PFSK-1 (cell line): Measurements from ENCODE around the gene FAM9A.

Experiments
- FOXP2 ChIP-seq: optimal IDR thresholded peaks from 2 replicates; pipeline ENCODE3; 2011; ENCODE audit warnings: borderline replicate concordance, control low read depth, inconsistent platforms; ENCODE audit not compliant: insufficient read depth; ENCODE audit errors: extremely low read length, extremely low read depth
- POLR2AphosphoS5 ChIP-seq: IDR thresholded peaks from 2 replicates; pipeline ENCODE4 v1.6.1; 2012; ENCODE audit warnings: low read depth, mild to moderate bottlenecking, control low read depth, low read length, moderate library complexity
- REST ChIP-seq, 2 experiments: IDR thresholded peaks; 2 replicates each; pipeline versions ENCODE4 v1.6.1 to v1.8.0; 2011 to 2012; ENCODE audit warnings: low read depth in 2 of 2, low read length in 2 of 2, control low read depth in 1 of 2, inconsistent platforms in 1 of 2, mild to moderate bottlenecking in 1 of 2, moderate library complexity in 1 of 2; ENCODE audit not compliant: insufficient read depth in 1 of 2
- SIN3A ChIP-seq: IDR thresholded peaks from 2 replicates; pipeline ENCODE4 v1.6.1; 2012; ENCODE audit warnings: mild to moderate bottlenecking, low read length, moderate library complexity, borderline replicate concordance; ENCODE audit not compliant: insufficient read depth
- TAF1 ChIP-seq: IDR thresholded peaks from 2 replicates; pipeline ENCODE4 v1.6.1; 2012; ENCODE audit warnings: low read length, control low read depth, borderline replicate concordance; ENCODE audit not compliant: insufficient read depth

Gene FAM9A

GRCh38 chrX:8749697-8750096 is 51.5 kb downstream of the FAM9A start:
- TF ChIP-seq REST (IDR thresholded peaks at IDR 0.05; ENCODE audit: insufficient read depth in 1 of 2, low read depth in 2 of 2, low read length in 2 of 2): no peak
- TF ChIP-seq SIN3A: no peak
- TF ChIP-seq FOXP2: no peak
- TF ChIP-seq TAF1: no peak
- no peak for TF ChIP-seq POLR2AphosphoS5

GRCh38 chrX:8748855-8749254 is 52.3 kb downstream of the FAM9A start:
- no peak for TF ChIP-seq SIN3A
- TF ChIP-seq REST (IDR thresholded peaks at IDR 0.05; ENCODE audit: insufficient read depth in 1 of 2, low read depth in 2 of 2, low read length in 2 of 2): no peak
- TF ChIP-seq TAF1: no peak
- TF ChIP-seq FOXP2: no peak
- no peak for TF ChIP-seq POLR2AphosphoS5

- TF ChIP-seq FOXP2 (no peak), SIN3A (no peak), TAF1 (no peak), REST (IDR thresholded peaks at IDR 0.05; ENCODE audit: insufficient read depth in 1 of 2, low read depth in 2 of 2, low read length in 2 of 2) (no peak), POLR2AphosphoS5 (no peak)
Measured at GRCh38 chrX:8743126-8743732, 58.0 kb downstream of the FAM9A start.

GRCh38 chrX:8741981-8742380 is 59.2 kb downstream of the FAM9A start:
- TF ChIP-seq FOXP2: no peak
- TF ChIP-seq TAF1: no peak
- TF ChIP-seq REST (IDR thresholded peaks at IDR 0.05; ENCODE audit: insufficient read depth in 1 of 2, low read depth in 2 of 2, low read length in 2 of 2): no peak
- no peak for TF ChIP-seq POLR2AphosphoS5
- TF ChIP-seq SIN3A: no peak
